ENCODE results near the gene CLIC1.
A peak's percentile ranks its signal among the peaks of the same experiment; 100 is the strongest.

CLIC1 gene

GRCh38 chr6:31737991-31738979 is 2.0 kb upstream of the CLIC1 start:
- DNase-seq = peak; percentile 85

- DNase-seq = peak; percentile 30
Measured at GRCh38 chr6:31737315-31737990, 1.1 kb upstream of the CLIC1 start.

GRCh38 chr6:31736768-31737314 is 511 bp upstream of the CLIC1 start:
- DNase-seq = no peak

- no peak for DNase-seq
Measured at GRCh38 chr6:31734821-31735406, 1.4 kb downstream of the CLIC1 start.

- no peak for DNase-seq
Measured at GRCh38 chr6:31734247-31734820, 2.0 kb downstream of the CLIC1 start.

GRCh38 chr6:31733734-31734133 is 2.6 kb downstream of the CLIC1 start:
- DNase-seq = no peak

- no peak for DNase-seq
Measured at GRCh38 chr6:31732029-31732428, 4.3 kb downstream of the CLIC1 start.

GRCh38 chr6:31730631-31731086 is 5.7 kb downstream of the CLIC1 start:
- DNase-seq = no peak

- peak; percentile 38 for DNase-seq
Measured at GRCh38 chr6:31729979-31730630, 6.2 kb downstream of the CLIC1 start.

GRCh38 chr6:31729515-31729978 is 6.8 kb downstream of the CLIC1 start:
- peak; percentile 65 for DNase-seq

GRCh38 chr6:31728767-31729514 is 7.4 kb downstream of the CLIC1 start, which contains the start of gene DDAH2:
DDAH2 (minus strand) TSS chr6:31729299; CDS start chr6:31729161, 138 bp downstream.
- DNase-seq = no peak

GRCh38 chr6:31727717-31728671 is 8.3 kb downstream of the CLIC1 start:
- no peak for DNase-seq

GRCh38 chr6:31727034-31727716 is 9.2 kb downstream of the CLIC1 start:
- no peak for DNase-seq

- DNase-seq = no peak
Measured at GRCh38 chr6:31725502-31726350, 10.6 kb downstream of the CLIC1 start.

- no peak for DNase-seq
Measured at GRCh38 chr6:31723980-31724691, 12.2 kb downstream of the CLIC1 start.

GRCh38 chr6:31723245-31723979 is 12.9 kb downstream of the CLIC1 start, which contains the start of gene MPIG6B:
MPIG6B (plus strand) TSS chr6:31723373; CDS start chr6:31723384, 11 bp downstream.
- DNase-seq = no peak

- no peak for DNase-seq
Measured at GRCh38 chr6:31722173-31722572, 14.2 kb downstream of the CLIC1 start.
